ENCODE data around the gene NFAT5.

GRCh38 chr16:69555867-69556266, 9.9 kb upstream of the NFAT5 start:
- no peak for TF ChIP-seq CTCF (conservative IDR thresholded peaks at IDR 0.05; ENCODE audit: low read depth, low read length)
- TF ChIP-seq EZH2 (IDR thresholded peaks at IDR 0.05; ENCODE audit: borderline replicate concordance, low read depth, low read length, poor library complexity, severe bottlenecking): no peak

Data from A673 (cell line).